ENCODE data around the gene PITPNC1. TPM values are rescaled to one million over a fixed set of nuclear protein-coding genes. Genes with fewer than 3 reads are reported as not detected.

PITPNC1 gene
- total RNA-seq, 1 donor, result 25.7 TPM

DNA sequence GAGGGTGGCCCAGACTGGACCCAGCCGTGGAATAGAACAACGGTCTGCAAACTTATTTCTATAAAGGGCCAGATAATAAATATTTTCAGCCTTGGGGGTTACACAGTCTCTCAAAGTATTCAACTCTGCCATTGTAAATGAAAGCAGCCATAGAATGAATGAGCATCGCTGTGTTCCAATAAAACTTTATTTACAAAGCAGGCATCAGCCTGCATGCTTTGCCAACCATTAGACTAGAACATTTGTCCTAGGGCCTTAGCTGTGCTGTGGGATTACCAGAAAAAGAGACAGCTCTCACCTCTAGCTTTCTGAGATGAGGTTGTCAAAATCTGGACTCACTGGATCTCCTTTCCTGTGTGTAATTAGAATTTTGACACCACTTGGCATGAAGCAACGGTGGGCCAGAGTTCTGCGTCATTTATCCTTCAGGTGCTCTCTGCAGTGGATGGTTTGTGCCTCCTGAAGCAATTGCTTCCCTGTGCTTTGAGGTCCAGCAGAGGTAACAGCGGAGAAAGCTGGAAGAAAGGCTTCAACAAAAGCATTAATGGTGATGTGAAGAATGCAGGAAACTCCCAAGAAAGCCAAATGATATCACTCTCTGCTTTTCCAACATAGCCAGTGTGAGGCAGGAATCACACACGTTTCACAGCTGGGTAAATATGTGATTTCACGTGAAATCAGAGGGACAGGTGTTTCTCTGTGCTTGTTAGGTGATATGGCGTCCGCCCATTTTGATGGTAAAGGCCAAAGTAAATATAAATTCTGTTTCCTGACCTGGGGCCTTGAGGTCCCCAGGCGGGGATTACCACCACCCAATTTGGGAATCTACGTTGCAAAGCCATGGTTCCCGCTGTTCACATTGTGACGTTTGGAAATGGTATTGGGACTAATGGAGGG is 148.4 kb downstream of the PITPNC1 start:
- TF ChIP-seq, protein P1, sequence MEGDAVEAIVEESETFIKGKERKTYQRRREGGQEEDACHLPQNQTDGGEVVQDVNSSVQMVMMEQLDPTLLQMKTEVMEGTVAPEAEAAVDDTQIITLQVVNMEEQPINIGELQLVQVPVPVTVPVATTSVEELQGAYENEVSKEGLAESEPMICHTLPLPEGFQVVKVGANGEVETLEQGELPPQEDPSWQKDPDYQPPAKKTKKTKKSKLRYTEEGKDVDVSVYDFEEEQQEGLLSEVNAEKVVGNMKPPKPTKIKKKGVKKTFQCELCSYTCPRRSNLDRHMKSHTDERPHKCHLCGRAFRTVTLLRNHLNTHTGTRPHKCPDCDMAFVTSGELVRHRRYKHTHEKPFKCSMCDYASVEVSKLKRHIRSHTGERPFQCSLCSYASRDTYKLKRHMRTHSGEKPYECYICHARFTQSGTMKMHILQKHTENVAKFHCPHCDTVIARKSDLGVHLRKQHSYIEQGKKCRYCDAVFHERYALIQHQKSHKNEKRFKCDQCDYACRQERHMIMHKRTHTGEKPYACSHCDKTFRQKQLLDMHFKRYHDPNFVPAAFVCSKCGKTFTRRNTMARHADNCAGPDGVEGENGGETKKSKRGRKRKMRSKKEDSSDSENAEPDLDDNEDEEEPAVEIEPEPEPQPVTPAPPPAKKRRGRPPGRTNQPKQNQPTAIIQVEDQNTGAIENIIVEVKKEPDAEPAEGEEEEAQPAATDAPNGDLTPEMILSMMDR (IDR thresholded peaks at IDR 0.05; ENCODE audit: insufficient read depth, low read length), result no peak
- no peak overlapping the region for H3K4me3 ChIP-seq (ENCODE audit: low read depth, low read length)

DNA sequence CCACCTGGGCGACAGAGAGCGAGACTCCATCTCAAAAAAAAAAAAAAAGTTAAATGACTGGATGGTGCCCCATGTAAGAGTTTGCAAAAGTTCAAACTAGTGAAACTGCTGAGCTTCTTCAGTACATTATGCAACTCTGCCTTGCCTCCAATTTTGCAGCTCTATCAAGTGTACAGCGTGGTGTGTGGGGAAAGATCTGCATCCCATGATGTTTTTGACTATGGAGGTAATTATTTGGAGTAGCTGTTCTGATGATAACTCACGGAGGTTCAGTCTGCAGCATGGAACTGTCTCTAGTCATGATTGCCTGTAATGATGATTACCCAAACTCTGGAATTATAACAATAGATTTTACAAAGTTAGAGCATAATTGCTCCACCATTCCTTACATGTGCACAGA is 149.6 kb downstream of the PITPNC1 start:
- TF ChIP-seq, protein P1 (IDR thresholded peaks at IDR 0.05; ENCODE audit: insufficient read depth, low read length), result no peak
- no peak overlapping the region for H3K4me3 ChIP-seq (ENCODE audit: low read depth, low read length)
- no peak for DNase-seq (ENCODE audit: low read depth)

More for the DNA sequence above, 148.4 kb downstream of the PITPNC1 start:
- no peak for DNase-seq (ENCODE audit: low read depth)

DNA sequence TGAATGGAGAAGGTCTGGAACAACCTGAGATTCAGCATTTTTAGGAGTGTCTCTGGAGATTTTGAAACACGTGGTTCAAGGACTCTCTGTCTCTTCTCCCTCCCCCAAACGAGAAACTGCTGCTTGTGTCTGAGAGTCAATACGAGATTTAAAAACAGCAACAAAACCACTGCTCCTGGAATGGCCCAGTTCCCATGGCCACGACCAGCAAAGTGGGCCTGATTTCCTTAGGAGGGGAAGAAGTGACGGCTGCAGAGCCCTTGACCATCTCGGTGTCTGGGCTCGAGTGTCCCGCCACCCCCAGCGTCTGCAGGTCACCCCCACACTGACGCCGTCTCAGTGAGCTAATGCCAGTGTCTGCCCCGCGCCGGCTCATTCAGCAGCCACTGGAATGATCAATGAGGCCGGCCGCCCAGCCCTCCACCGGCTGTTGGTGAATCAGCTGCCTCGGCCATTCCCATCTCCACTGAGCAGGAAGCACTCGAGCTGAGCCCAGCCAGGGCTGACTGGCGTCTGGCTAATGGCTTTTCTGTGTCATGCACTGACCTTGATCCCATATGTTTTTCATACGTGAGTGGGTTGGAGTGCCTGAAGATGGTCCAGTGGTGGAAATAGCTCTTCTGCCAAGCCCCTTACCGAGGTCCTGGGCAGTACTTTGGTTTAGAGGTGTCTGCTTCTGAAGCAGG is 151.8 kb downstream of the PITPNC1 start:
- H3K4me3 ChIP-seq (ENCODE audit: low read depth, low read length), result peak overlapping the region; percentile 61
- peak; percentile 81 for DNase-seq (ENCODE audit: low read depth)
- TF ChIP-seq, protein P1 (IDR thresholded peaks at IDR 0.05; ENCODE audit: insufficient read depth, low read length), result no peak

DNA sequence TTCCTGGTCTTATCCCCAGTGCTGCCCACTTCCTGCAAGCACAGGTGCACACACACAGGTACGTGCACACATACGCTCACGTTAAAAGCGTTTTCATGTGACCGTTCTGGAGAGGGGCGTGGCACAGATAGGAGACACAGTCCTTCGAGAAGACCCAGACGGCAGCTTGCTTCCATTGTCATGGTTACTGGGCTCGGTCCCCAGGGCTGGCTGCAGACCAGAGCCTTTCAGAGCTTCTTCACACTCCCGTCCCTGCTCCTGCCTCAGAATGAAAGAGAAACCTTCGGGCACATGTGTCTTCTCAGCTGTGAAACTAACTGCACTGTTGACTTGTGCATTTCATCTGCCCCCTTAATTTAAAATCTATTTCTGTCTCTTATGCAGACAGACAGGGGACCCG is 154.2 kb downstream of the PITPNC1 start:
- TF ChIP-seq, protein P1 (IDR thresholded peaks at IDR 0.05; ENCODE audit: insufficient read depth, low read length), result no peak
- H3K4me3 ChIP-seq (ENCODE audit: low read depth, low read length), result no peak overlapping the region
- DNase-seq (ENCODE audit: low read depth), result no peak

DNA sequence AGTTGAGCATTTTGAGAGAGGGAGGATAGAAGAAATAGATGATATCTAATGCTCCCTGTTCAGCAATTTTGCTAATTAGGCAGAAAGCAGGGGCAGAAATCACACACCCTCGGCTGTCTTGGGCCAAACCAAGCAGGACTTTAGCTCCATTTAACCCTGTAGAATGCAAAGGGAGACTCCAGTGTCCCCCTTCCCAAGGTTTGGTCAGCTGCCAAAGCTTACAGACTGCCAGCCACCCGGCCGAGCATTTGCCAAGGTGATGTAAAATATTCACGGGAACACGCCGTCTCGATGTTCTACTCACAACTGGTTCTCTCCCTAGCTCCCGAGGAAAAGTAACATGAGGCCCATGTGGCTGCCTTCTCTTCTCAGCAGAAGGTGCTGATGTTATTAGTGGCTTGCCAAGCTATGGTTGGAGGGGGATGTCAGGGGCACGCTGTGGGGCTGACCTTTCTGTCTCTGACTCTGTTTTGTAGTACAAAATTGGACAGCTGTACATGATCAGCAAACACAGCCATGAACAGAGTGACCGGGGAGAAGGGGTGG is 155.3 kb downstream of the PITPNC1 start:
- H3K4me3 ChIP-seq (ENCODE audit: low read depth, low read length), result no peak overlapping the region
- DNase-seq (ENCODE audit: low read depth), result no peak
- TF ChIP-seq, protein P1 (IDR thresholded peaks at IDR 0.05; ENCODE audit: insufficient read depth, low read length), result no peak

DNA sequence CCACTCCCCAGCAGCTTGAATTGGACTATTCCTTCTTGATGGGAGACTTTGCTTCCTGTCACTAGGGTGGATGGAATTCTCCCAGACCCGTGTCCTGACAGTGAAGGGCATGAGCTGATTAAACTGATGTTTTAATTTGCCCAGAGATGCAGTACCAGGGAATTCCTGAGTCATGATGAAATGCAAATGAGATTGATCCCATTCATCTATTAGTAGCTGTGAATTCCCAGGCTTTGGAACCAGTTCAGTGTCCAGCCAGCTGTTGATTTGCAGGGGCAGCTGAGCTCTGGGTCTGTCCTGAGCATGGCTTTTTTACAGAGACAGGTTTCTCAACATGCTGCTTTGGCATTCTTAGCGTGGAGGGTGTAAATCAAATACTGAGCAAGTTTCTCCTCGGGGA is 157.9 kb downstream of the PITPNC1 start:
- no peak for DNase-seq (ENCODE audit: low read depth)
- H3K4me3 ChIP-seq (ENCODE audit: low read depth, low read length), result no peak overlapping the region
- TF ChIP-seq, protein P1 (IDR thresholded peaks at IDR 0.05; ENCODE audit: insufficient read depth, low read length), result no peak

Data from fibroblast of the aortic adventitia (primary cell).